NCI-H187 treated with DMSO at 0.1 percent for 48 hours (cell line): ENCODE measurements around the gene RASAL1.
"Not testable (repeated sequence)": the region's sequence is repeated elsewhere in the genome, so short reads cannot be mapped to it uniquely, and the experiment has no call there.

Experiments used
- DNase-seq: peaks from one replicate; lab custom pipeline; 2025; lab: John Stamatoyannopoulos, UW

RASAL1 gene

DNA sequence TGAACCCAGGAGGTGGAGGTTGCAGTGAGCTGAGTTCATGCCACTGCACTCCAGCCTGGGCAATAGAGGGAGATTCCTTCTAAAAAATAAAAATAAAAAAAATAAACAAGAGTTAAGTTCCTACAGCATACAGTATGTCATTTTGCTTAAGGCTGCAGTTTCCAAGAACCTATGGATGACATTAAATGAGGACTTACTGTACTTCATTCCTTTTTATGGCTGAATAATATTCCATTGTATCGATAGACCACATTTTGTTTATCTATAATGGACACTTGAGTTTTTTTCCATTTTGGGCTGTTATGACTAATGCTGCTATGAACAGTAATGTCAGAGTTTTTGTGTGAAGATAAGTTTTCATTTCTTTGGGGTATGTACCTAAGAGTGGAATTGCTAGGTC, 17.4 kb downstream of the RASAL1 start:
- DNase-seq = no peak

DNA sequence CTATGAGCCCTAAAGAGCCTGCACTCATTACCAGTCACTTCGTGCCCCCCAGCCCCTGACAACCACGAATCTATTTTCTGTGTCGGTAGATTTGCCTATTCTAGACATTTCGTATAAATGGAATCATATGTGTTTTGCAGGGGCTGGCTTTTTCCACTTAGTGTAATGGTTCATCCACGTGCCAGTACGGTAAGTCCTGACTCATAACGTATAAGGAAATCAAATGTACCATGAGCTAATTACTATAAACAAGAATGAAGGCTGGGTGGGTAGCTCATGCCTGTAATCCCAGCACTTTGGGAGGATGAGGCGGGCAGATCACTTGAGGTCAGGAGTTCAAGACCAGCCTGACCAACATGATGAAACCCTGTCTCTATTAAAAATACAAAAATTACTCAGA, 17.9 kb downstream of the RASAL1 start:
- not testable (repeated sequence) for DNase-seq

DNA sequence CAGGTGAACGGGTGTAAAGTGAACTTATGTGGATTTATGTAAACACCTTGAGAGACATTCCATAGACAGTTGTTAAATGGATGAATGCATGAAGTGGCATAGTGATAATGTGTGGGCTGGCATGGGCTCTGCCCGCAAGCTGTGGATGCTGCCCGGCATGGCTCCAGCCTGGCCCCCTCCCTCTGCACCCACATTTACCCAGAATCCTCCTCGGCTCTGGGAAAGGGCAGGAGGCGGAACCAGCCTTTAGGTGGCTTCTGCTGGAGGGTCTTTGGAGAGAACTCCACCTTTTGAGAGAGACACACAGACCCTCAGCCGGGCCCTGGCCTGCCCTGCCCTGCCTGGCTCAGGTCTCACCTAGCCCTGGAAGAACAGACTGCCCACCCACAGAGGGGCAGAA, 18.7 kb downstream of the RASAL1 start:
- DNase-seq = no peak

DNA sequence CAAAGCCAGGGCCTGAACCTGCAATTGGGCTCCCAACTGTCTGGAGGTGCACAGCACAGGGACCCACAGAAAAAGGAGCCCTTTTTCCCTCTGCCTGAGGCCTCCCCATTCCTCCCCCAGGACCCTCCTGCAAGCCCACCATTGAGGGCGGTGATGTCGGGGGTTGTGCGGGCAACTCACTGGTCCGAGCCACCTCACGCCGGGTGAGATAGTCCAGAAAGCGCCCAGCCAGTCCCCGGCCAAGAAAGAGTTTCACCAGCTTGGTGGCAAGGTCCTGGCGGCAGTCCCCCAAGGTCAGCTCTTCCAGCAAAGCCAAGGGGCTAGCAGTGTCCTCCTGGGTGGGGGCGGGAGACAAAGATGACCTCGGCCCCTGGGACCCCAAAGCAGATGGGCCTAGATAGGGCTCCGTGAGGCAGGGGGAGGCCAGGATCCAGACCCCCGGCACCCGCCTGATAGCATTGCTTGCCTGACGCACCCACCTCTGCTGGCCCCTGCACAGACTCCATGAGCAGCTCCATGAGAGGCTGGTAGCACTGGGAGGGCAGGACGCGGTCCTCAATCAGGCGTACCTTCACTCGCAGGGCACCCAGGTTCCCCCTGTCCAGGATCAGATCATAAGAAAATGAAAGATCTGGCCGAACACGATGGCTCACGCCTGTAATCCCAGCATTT, 20.0 kb downstream of the RASAL1 start:
- DNase-seq = no peak

DNA sequence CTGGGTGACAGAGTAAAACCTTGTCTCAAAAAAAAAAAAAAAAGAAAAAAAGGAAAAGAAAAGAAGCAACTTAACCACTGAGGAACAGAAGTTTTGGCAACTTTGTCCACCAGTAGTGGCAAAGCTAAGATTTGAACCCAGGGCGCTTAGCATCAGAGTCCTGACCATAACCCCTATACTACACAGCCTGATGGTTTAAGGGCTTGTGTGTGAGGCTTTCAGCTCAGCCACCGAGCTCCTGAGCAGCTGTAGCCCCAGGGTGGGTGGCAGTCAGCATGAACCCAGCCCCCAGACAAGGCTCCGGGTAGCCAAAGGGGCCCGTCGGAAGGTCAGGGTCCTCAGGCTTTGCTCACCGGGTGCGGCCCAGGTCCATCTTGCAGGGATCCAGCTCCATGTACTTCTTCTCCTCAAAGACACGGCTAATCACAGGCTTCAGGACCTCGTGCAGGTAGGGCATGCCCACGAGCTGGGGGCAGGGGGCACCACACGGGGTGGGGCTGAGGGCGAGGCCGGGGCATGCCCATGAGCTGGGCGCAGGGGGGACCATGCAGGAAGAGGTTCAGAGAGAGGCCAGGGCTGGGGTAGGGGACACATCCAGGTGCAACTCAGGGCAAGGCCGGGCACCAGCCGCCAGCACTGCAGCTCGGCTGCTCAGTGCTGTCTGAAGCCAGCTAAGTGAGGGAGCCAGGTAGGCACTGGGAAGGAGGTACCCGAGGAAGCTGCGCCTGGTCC, 20.9 kb downstream of the RASAL1 start:
- no peak for DNase-seq

DNA sequence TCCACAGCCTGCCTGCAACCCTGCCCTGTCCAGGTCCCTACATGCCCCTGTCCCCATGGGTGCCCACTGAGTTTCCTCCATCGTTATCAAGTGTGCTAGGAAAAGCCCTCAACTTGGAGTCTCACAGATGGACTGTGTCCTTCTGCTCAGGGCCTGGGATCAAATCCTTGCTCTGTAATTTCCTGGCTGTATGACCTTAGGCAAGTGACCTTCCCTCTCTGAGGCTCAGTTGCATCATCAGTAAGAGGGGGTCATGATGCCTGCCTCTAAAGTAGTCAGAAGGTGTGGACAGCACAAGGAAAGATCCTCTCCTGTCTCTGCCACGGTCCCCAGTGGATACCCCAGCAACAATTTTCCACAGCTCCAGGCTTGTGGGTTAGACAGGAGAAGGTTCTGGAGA, 22.2 kb downstream of the RASAL1 start:
- no peak for DNase-seq

DNA sequence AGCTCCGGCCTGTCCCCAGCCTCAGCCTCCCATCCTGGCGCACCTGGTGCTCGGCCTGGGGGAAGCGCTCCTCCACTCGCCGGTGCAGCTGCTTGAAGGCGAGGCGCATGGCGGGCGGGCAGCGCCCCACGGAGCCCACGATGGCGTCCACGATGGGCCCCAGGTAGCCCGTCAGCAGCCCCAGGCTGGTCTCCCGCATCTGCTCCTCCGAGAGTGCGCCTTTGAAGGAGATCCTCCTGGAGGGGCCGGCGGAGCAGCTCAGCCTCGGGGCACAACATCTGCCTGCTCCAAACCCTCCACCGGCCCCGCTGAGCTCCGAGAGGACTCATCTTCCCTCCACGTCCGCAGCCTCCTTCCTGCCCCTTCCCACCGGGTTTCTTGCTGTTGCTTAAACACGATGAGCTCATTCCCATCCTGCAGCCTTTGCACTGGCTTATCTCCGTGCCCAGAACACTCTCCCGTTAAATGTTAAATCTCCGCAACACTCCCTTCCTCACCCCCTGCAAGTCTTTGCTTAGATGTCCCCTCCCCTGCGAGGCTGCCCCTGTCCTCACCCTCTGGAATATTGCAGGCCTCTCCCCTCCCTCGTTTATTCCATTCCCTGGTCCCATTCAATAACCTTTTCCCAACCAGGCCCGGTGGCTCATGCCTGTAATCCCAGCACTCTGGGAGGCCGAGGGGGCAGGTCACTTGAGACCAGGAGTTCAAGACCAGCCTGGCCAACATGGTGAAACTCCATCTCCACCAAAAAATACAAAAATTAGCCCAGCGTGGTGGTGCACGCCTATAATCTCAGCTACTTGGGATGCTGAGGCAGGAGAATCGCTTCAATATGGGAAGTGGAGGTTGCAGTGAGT, 23.3 kb downstream of the RASAL1 start:
- DNase-seq = no peak

DNA sequence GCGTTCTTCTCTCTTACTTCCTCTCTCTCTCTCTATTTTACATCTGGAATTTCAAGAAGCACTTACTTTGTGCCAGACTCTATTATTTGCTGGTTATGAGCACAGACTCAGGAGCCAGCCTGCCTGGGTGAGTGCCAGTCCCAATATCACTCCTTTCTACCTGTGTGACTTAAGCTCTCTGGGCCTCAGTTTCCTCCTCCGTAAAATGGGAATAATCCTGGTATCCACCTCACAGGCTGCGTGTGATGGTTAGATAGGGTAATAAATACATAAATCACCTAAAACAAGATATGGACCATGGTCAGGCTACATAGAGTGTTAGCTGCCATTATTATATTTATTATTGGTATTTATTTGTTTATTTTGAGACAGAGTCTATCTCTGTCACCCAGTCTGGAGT, 24.3 kb downstream of the RASAL1 start:
- no peak for DNase-seq

DNA sequence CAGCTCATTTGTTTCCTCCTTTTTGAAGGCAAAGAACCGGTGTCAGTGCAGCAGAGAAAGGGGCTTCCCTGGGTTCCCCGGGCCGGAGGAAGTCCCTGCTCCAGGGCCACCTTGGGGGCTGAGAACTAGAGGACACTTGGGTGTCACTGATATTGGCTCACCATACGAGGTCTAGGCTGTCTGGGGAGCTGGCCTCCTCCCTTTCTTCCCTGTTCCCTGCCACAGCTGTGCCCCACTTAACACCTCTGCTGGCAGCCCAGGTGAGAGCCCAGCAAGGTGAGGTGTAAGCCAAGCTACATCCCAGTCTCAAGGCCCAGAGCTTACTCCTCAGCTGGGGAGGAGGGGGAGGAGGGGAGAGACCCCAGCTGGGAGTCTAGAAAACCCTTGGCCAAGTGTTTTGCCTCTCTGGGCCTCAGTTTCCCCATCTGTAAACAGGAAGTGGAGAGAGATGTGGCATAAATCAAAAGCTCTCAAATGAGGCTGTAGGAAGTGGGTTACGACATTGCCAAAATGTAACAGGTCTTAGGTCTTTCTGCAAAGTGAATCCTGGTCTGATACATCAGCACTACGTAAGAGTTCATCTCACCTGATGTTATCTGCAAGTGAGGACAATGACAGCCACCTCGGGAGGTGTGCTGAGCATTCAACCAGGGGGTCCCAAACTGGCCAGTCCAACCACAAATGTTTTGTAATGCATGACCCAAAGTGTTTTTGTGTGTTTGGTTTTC, 25.5 kb downstream of the RASAL1 start:
- no peak for DNase-seq

DNA sequence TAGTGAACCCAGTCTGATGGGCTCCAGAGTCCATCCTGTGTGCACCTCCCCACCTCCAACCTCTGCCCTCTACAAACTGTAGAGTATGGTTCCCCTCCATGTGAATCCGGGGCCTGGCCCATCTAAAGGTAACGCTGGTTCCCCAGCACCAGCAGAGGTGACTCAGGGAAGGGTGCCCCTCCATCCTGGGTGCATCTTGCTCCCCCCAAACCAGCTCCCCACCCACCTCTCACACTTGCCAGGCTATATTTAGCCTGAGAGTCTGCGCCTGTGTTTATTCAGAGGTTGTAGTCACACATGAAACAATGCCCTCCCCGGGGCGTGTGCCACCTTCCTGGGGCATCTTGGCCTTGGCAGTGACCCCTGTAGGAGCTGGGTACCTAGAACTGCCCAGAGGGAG, 26.2 kb downstream of the RASAL1 start:
- no peak for DNase-seq

DNA sequence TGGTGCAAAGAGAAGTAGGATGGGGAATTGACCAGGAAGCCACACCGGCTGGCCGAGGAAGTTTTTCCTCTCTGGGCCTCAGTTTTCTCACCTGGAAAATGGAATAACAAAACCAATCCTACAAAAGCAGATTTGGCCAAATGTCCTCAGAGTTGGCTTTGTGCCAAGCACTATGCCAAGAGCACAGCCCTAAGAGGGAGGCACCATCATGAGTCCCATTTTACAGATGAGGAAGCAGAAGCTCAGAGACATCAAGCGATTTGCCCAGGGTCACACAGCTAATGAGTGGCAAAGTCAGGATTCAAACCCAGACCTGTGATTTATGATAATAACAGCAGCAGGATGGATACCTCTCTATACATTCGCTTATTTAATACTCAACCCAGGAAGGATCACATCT, 27.3 kb downstream of the RASAL1 start:
- no peak for DNase-seq

DNA sequence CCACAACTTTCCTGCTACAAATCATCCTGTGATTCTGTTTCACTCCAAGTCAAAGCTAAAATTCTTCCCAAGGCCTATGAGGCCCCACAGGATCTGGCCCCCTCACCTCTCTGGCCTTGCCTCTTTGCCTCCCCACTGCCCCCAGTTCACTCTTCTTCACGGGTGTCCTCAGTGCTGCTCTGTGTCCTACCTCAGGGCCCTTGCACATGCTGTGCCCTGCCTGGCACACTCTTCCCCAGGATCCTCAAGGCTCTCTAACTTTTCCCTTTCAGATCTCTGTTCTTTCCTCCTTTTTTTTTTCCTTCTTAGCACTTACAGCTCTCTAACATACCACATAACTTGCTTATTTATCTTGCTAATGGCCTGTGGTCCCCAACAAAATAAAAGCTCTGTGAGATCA, 29.2 kb downstream of the RASAL1 start:
- DNase-seq = no peak

DNA sequence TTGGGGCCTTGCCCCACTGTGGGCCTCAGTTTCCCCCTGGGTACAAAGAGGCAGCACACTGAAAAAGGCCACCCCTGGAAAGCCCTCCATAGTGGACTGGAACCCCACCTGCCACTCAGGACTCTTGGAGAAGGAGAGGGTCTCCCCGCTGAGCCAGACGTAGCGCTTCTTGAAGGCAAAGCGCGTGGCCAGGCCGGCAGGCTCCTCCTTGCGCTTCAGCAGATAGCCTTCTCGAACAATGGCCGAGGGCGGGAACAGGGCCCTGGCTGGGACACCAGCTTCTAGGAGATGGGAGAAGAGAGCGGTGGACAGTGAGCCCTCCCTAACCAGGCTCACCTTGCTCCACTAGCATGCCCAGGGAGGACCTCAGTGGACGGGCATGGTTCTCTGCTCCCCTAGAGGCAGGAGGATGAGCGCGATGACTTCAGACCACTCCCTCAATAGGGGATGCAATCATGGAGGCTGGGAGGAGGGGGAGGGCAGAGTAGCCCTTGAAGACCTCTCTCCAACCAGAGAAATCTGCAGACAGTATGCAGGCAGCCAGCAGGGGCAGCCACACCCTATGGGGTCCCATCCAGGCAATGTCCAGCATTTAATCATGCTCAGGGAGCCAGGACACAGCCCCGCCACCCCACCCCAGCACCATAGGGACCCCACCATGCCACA, 29.8 kb downstream of the RASAL1 start:
- no peak for DNase-seq

DNA sequence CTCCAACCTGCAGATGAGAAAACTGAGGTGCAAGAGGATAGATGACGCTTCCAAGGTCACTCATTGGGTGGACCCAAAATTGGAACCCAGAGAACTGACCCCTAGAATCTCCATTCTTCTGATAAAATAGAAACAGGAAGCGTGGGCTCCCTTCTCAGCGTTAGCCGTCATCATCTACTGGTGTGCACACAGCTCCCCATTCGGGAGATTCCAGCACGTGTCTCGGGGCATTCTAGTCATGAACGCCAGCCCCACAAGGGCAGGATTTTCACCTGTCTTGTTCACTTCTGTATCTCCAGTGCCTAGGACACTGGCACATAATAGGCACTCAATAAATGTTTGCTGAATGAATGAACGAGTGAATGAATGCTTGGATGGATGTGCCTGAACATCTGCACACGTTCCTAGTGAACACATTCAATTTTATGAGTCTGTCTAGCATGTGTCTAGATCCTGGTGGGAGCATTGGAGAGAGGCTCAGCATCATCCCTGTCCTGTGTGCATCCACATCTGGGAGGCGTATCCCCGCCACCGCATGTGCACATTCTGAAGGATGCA, 30.5 kb downstream of the RASAL1 start:
- DNase-seq = no peak

DNA sequence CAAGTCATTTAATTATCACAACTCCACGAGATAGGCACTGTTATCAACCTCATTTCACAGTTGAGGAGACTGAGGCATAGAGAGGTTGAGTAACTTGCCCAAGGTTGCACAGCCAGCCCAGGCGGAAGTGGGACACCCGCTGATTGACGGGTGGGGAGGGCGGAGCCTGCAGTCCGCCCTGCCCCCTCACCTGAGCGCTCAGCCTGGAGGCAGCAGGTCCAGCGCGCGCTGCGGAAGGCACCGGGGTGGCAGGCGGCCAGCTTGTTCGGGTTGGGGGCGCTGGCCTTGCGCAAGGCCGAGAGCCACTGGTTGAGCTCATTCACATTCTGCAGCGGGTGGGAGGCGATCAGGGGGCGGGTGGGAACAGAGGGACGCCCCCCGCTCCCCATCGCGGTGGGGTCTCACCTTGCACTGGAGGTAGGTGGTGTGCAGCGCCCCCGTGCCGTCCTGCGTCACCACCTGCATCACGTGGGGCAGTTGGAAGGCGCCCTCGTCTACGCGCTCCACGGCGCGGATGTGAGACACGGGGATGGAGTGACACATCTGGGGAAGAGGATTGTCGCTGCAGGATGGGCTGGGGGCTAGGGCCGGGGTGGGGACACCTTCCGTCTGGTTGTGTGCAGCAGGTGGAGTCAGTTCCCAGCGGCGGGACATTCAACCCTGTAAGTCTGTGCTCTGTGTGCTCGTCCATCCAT, 31.7 kb downstream of the RASAL1 start:
- no peak for DNase-seq

DNA sequence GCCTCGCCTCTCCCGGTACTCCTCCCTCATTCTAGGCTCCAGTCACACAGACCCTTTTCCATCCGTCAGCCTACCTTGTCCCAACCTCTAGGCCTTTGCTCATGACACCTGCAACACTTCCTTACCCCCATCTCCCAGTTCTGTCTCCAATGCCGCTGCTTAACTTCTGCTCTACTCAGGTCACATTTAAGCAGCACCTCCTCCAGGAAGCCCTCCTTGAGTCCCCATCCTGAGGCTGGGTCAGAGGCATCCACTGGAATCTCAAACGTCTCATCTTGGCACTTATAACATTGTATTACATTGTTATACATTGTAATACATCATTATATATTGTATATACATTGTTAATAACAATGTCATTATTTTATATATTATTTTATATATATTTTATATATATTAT, 32.8 kb downstream of the RASAL1 start:
- no peak for DNase-seq

DNA sequence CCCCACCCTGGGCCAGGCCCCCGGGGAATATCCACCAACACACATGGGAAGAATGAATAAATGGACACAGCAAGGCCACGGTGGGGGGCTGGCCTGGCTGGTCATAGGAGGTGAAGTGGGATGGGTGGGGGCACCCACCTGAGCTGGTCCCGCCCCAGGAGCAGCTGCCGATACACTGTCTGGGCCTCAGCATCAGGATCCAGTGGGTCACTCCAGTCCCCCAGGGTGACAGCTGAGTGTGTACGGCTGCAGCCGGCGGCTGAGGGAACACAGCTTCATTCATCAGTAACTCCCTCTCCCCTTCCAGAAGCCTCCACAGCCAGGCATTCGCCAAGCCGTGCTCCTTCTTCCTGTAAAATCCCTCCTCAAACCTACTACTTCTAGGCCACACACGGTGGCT, 33.8 kb downstream of the RASAL1 start:
- DNase-seq = no peak

DNA sequence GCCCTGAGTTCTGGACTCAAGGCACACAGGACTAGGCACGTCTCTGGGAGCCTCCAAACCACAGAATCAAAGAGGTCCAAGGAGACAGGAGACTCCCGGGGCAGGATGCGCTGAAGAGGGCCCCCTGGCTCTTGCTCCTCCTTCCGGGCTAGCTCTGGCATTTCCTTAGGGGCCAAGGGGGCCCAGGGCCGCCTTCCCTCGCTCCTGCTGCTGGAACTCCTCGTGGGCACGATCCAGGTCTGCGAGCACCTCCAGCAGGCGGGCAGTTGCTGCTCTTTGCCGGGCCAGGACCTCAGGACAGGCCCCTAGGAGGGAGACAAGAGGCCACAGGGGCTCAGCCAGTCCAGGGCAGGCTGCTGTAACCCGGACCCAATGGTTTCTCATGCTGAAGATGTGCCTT, 35.8 kb downstream of the RASAL1 start:
- no peak for DNase-seq

DNA sequence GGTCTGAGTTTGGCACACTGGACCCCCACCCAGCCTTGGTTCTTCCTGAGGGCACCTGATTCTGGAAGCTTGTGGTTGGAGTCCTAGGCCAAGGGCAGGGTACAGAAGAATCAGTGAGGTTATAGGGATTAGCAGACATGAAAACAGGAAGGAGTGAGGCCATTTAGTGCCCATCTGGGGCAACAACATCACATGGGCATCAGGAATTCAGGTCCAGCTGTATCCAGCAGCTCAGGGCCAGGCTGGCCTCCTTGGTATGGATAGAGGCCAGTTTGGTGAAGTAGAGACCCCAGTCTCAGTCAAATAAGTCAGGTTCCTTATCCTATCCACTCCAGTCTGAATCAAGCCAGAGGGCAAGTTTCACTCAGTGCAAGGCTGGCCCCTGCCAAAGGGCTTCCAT, 36.2 kb downstream of the RASAL1 start:
- no peak for DNase-seq

DNA sequence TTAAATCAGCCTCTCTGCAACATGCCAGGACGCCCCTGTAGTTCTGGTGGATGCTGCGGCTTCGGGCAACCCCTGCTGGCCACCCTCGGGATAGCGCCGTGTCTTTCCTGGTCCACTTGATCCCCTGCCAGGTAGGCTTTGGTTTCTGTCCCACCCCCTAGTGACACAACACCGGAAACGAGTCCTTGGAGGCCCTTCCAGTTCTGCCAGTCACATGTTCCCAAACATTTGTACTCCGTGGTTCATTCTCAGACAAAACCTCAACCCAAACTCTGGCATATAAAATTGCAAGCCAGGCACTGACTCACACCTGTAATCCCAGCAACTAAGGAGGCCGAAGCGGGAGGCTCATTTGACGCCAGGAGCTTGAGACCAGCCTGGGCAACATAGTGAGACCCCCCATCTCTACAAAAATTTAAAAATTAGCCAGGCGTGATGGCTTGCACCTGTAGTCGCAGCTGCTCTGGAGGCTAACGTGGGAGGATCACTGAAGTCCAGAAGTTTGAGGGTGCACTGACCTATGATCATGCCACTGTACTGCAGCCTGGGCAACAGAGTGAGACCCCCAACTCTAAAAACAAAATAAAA, 37.0 kb downstream of the RASAL1 start:
- DNase-seq = peak; percentile 25
